HG02943 (cell line): ENCODE measurements around the gene EPHA6.

Source experiments
- ATAC-seq: cut with Tn5 transposase; IDR thresholded peaks from one replicate; pipeline ENCODE4 v1.9.1; 2021; ENCODE audit warnings: mild to moderate bottlenecking, low read depth, moderate library complexity; ENCODE audit not compliant: unreplicated experiment

The EPHA6 gene

GRCh38 chr3:97680696-97681095, 866.3 kb downstream of the EPHA6 start:
- no peak for ATAC-seq

- ATAC-seq: no peak
Measured at GRCh38 chr3:97684490-97684889, 870.1 kb downstream of the EPHA6 start.

- ATAC-seq: no peak
Measured at GRCh38 chr3:97686258-97686657, 871.9 kb downstream of the EPHA6 start.

GRCh38 chr3:97687734-97688133, 873.3 kb downstream of the EPHA6 start:
- ATAC-seq: no peak

- ATAC-seq: no peak
Measured at GRCh38 chr3:97689111-97689510, 874.7 kb downstream of the EPHA6 start.

- ATAC-seq: no peak
Measured at GRCh38 chr3:97689962-97690361, 875.6 kb downstream of the EPHA6 start.

- no peak for ATAC-seq
Measured at GRCh38 chr3:97691354-97691753, 877.0 kb downstream of the EPHA6 start.

- no peak for ATAC-seq
Measured at GRCh38 chr3:97692389-97692788, 878.0 kb downstream of the EPHA6 start.

- no peak for ATAC-seq
Measured at GRCh38 chr3:97692831-97693230, 878.4 kb downstream of the EPHA6 start.

GRCh38 chr3:97694876-97695275, 880.5 kb downstream of the EPHA6 start:
- ATAC-seq: no peak

- ATAC-seq: no peak
Measured at GRCh38 chr3:97698691-97699090, 884.3 kb downstream of the EPHA6 start.

- no peak for ATAC-seq
Measured at GRCh38 chr3:97699889-97700288, 885.5 kb downstream of the EPHA6 start.

- ATAC-seq: no peak
Measured at GRCh38 chr3:97705764-97706163, 891.4 kb downstream of the EPHA6 start.

- ATAC-seq: no peak
Measured at GRCh38 chr3:97706226-97706625, 891.8 kb downstream of the EPHA6 start.

- ATAC-seq: no peak
Measured at GRCh38 chr3:97711654-97712053, 897.3 kb downstream of the EPHA6 start.

- no peak for ATAC-seq
Measured at GRCh38 chr3:97712919-97713318, 898.5 kb downstream of the EPHA6 start.

- ATAC-seq: no peak
Measured at GRCh38 chr3:97713634-97714033, 899.2 kb downstream of the EPHA6 start.

GRCh38 chr3:97719156-97719821, 904.9 kb downstream of the EPHA6 start:
- ATAC-seq: peak; percentile 91

- ATAC-seq: no peak
Measured at GRCh38 chr3:97720417-97720816, 906.0 kb downstream of the EPHA6 start.

- ATAC-seq: no peak
Measured at GRCh38 chr3:97721446-97721845, 907.1 kb downstream of the EPHA6 start.

- ATAC-seq: no peak
Measured at GRCh38 chr3:97736928-97737327, 922.5 kb downstream of the EPHA6 start.

- no peak for ATAC-seq
Measured at GRCh38 chr3:97738761-97739160, 924.4 kb downstream of the EPHA6 start.

- no peak for ATAC-seq
Measured at GRCh38 chr3:97742036-97742435, 927.6 kb downstream of the EPHA6 start.
